Body of pancreas (tissue), 4 donors: ENCODE data around the gene NRP2. TPM values are rescaled to one million over a fixed set of nuclear protein-coding genes. Genes with fewer than 3 reads are reported as not detected.
A peak's percentile ranks its signal among the peaks of the same experiment; 100 is the strongest.

ENCODE experiments used
- ATAC-seq: fragments of 150-250 bp; one replicate; pipeline ENCODE4 v1.9.1; 2016
- DNase-seq, 4 donors: peaks; one replicate each; pipeline ENCODE4 v3.0.0-alpha.2; 2019
- H3K27ac ChIP-seq, 4 donors: fragments of 200-600 bp; sonication (generic); 1 replicate in 3 of 4; 2 replicates in 1 of 4; pipeline versions ENCODE4 v1.5.1 to v1.6.1; 2016 to 2019; ENCODE audit warnings: mild to moderate bottlenecking in 1 of 4, mixed read lengths in 1 of 4, moderate library complexity in 1 of 4
- H3K27me3 ChIP-seq, 2 donors: fragments of 200-600 bp; sonication (generic); one replicate each; pipeline ENCODE4 v1.6.0; 2016; ENCODE audit warnings: mild to moderate bottlenecking in 1 of 2
- H3K36me3 ChIP-seq, 2 donors: fragments of 200-600 bp; sonication (generic); replicated peaks in 1 of 2; 2 replicates each; pipeline ENCODE4 v1.5.1; 2016; ENCODE audit warnings: low read depth in 2 of 2; ENCODE audit not compliant: insufficient read depth in 1 of 2
- H3K4me1 ChIP-seq: fragments of 200-600 bp; sonication (generic); one replicate; pipeline ENCODE4 v1.6.0; 2016
- H3K4me3 ChIP-seq, 2 donors: fragments of 200-600 bp; sonication (generic); 1 replicate in 1 of 2; 2 replicates in 1 of 2; pipeline ENCODE4 v1.5.1; 2016 to 2019
- H3K9me3 ChIP-seq, 3 donors: fragments of 200-600 bp; sonication (generic); 1 replicate in 2 of 3; 2 replicates in 1 of 3; pipeline ENCODE4 v1.5.1; 2016
- POLR2A ChIP-seq, 3 donors: fragments of 450-650 bp; IDR thresholded peaks; one replicate each; pipeline ENCODE4 v1.6.1; 2016; ENCODE audit warnings: antibody characterized with exemption in 3 of 3, mild to moderate bottlenecking in 2 of 3
- WGBS, 2 donors: methylation state at CpG; one replicate each; pipeline ENCODE4 v1.1.5; 2017; 5-methylcytosine and 5-hydroxymethylcytosine counted together
- intact Hi-C: fragments of 100-400 bp; cut with DNase I; formaldehyde crosslinking; loops from one replicate; pipeline ENCODE4 v1.15.1; 2023
- total RNA-seq, 2 donors: library from RNA; depleted of rRNA; stranded (reverse); fragments of >200 nt; gene quantifications; one replicate each; pipeline ENCODE4 v1.1.0, GENCODE V29; 2016
- TF ChIP-seq, protein P1 (sequence below), 7 experiments: fragments of 450-650 bp in 4 of 7; fragments of 200-600 bp in 3 of 7; sonication (generic) in 3 of 7; IDR thresholded peaks; one replicate each; pipeline ENCODE4 v1.5.1; 2016 to 2019; ENCODE audit warnings: antibody characterized with exemption in 7 of 7

NRP2 gene
- total RNA-seq, 2 donors from 2014 or later = 5.7 to 7.6 TPM

DNA sequence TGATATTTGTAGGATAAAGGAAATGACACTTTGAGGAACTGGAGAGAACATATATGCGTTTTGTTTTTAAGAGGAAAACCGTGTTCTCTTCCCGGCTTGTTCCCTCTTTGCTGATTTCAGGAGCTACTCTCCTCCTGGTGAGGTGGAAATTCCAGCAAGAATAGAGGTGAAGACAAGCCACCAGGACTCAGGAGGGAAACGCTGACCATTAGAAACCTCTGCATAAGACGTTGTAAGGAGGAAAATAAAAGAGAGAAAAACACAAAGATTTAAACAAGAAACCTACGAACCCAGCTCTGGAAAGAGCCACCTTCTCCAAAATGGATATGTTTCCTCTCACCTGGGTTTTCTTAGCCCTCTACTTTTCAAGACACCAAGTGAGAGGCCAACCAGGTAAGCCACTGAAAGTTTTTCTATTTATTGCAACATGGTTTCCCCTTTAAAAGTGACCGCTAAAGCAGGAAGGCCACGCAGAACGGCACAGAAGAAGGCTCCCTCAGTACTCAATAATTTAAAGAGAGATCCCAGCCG lies 735 bp downstream of the NRP2 start:
- Histone ChIP-seq H3K9me3 (no peaks in the 10 kb centered on the region), H3K27ac (peak overlapping the region in 1 of 4 donors; percentile 65), H3K36me3 (no peaks in the 10 kb centered on the region), H3K4me1 (peaks cover 39% of the 10 kb centered on the region), H3K27me3 (peaks cover 0 to 15% of the 10 kb centered on the region in 2 donors), H3K4me3 (no peak overlapping the region)
- WGBS, 2 donors = 22 to 25% methylated on average over 10 of the region's 10 CpGs
- intact Hi-C loops = loop anchor here (10.0 kb wide), 1 partner anchor 1358 kb away; no protein-coding TSS in a partner anchor
- ATAC-seq (no peak), DNase-seq (no peak)
- TF ChIP-seq, protein P1, sequence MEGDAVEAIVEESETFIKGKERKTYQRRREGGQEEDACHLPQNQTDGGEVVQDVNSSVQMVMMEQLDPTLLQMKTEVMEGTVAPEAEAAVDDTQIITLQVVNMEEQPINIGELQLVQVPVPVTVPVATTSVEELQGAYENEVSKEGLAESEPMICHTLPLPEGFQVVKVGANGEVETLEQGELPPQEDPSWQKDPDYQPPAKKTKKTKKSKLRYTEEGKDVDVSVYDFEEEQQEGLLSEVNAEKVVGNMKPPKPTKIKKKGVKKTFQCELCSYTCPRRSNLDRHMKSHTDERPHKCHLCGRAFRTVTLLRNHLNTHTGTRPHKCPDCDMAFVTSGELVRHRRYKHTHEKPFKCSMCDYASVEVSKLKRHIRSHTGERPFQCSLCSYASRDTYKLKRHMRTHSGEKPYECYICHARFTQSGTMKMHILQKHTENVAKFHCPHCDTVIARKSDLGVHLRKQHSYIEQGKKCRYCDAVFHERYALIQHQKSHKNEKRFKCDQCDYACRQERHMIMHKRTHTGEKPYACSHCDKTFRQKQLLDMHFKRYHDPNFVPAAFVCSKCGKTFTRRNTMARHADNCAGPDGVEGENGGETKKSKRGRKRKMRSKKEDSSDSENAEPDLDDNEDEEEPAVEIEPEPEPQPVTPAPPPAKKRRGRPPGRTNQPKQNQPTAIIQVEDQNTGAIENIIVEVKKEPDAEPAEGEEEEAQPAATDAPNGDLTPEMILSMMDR (IDR thresholded peaks at IDR 0.05) = no peak

DNA sequence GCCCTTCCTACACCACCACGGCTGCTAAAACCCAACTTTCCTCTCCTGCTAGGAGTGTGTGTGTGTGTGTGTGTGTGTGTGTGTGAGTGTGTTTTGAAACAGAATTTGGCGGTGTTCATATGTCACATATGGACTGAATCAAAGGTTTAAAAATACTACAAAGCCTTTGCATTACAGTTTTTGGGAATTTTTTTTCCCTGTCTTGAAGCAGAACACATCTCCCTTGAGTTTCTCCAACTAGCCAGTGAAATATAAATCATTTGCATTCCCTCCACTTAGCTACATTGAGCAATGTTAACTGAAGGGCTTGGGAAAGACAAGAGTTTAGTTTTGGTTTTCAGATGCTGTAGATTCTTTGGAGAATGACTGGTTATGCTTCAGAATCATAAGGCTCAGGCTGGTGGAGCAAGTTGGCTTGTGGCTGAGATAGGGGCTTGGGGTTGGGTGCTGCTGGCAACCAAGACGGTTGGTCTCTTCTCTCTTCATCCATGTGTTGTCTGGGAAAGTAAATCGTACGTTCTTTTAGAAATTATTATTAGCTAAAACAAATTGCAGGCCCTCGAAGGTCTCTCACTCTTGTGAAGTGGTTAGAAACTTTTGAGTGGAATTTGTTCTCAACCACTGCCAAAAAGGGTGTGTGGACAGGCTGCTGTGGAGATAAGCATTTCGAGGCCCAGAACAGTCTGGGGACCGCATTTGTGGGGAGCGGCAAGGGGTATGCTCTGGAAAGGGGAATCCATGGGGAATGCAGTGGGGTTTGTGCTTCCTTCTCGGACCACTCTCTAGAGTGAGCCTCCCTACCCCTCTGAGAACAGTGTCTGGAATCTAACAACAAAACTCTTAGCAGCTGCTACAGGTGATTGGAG lies 1.4 kb downstream of the NRP2 start:
- intact Hi-C loops = loop anchor here (10.0 kb wide), 1 partner anchor 1359 kb away; no protein-coding TSS in a partner anchor
- no peak overlapping the region for H3K4me3 ChIP-seq
- no peaks in the 10 kb centered on the region for H3K36me3 ChIP-seq
- 66% methylated on average over 10 of the region's 10 CpGs for WGBS, 2 donors
- H3K27ac ChIP-seq = no peak overlapping the region
- H3K27me3 ChIP-seq = peaks cover 0 to 15% of the 10 kb centered on the region in 2 donors
- no peaks in the 10 kb centered on the region for H3K9me3 ChIP-seq
- no peak for DNase-seq
- TF ChIP-seq POLR2A (IDR thresholded peaks at IDR 0.05) = no peak
- TF ChIP-seq, protein P1 (IDR thresholded peaks at IDR 0.05) = no peak
- peaks cover 39% of the 10 kb centered on the region for H3K4me1 ChIP-seq
- no peak for ATAC-seq

DNA sequence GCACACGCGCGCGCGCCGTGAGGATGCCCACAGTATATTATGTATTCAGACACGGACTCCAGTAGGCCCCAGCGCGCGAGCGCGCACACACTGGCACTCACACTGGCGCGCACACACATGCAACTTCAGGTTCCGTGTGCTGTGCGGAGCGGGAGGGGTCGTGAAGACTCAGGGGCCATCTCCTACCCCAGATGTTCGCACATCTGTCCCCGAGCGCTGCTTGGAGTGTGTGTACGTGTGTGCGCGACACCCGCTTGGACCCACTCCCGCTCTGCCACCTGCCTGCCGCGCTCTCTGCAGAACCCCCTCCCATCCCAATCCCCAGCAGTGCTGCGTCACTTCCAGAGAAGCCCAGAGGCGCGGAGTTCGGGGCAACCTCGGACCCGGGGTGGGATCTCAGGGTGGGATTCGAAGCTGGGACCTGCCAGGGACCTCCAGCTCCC lies 2.6 kb downstream of the NRP2 start:
- peaks cover 0 to 15% of the 10 kb centered on the region in 2 donors for H3K27me3 ChIP-seq
- DNase-seq (no peak), ATAC-seq (no peak)
- H3K27ac ChIP-seq = no peak overlapping the region
- TF ChIP-seq, protein P1 (IDR thresholded peaks at IDR 0.05) = no peak
- no peak for TF ChIP-seq POLR2A (IDR thresholded peaks at IDR 0.05)
- WGBS, 2 donors = 10 to 14% methylated on average over 13 to 35 of the region's 35 CpGs
- no peaks in the 10 kb centered on the region for H3K9me3 ChIP-seq
- intact Hi-C loops = loop anchor here (10.0 kb wide), 1 partner anchor 1360 kb away; no protein-coding TSS in a partner anchor
- H3K36me3 ChIP-seq = no peaks in the 10 kb centered on the region
- H3K4me3 ChIP-seq = no peak overlapping the region
- peaks cover 39% of the 10 kb centered on the region for H3K4me1 ChIP-seq

GRCh38 chr2:205685314-205686055 lies 3.2 kb downstream of the NRP2 start:
- peaks cover 39% of the 10 kb centered on the region for H3K4me1 ChIP-seq

More at GRCh38 chr2:205685314-205686055, 3.2 kb downstream of the NRP2 start:
- Histone ChIP-seq H3K27me3 (peaks cover 0 to 15% of the 10 kb centered on the region in 2 donors), H3K27ac (no peak overlapping the region), H3K4me3 (peak overlapping the region; percentile 0 to 35), H3K9me3 (no peaks in the 10 kb centered on the region), H3K36me3 (no peaks in the 10 kb centered on the region)
- ATAC-seq (peak; percentile 28), DNase-seq (peak in 2 of 4 donors; percentile 12 to 15)
- intact Hi-C loops = loop anchor here (10.0 kb wide), 1 partner anchor 1361 kb away; no protein-coding TSS in a partner anchor
- WGBS, 2 donors = 1 to 2% methylated on average over 25 to 72 of the region's 72 CpGs
- TF ChIP-seq POLR2A (IDR thresholded peaks at IDR 0.05) = no peak
- TF ChIP-seq, protein P1 (IDR thresholded peaks at IDR 0.05) = no peak
